Measurements from ENCODE around the gene CXADR. TPM values are rescaled to one million over a fixed set of nuclear protein-coding genes. Genes with fewer than 3 reads are reported as not detected.

CXADR gene
- total RNA-seq, 2 experiments from 2014 or later: 6.3 to 6.6 TPM

DNA sequence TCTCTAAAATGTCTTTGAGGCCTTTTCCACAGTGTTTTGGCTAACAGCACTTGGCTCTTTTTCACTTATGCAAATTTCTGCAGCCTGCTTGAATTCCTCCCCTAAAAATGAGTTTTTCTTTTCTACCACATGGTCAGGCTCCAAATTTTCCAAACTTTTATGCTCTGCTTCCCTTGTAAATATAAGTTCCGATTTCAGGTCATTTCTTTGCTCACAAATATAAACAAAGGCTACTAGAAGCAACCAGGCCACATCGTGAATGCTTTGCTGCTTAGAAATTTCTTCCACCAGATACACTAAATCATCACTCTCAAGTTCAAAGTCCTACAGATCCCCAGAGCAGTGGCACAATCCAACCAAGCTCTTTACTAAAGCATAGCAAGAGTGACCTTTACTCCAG, 128.0 kb downstream of the CXADR start:
- POLR2A ChIA-PET: no interaction called here
- CTCF ChIA-PET (ENCODE audit: unreplicated experiment): no interaction called here
- Histone ChIP-seq H3K4me1 (ENCODE audit: insufficient read depth, low read length, poor library complexity, severe bottlenecking) (no peaks in the 10 kb centered on the region), H3K79me2 (ENCODE audit: insufficient read depth, low read depth, low read length) (no peaks in the 10 kb centered on the region), H3K9me2 (ENCODE audit: insufficient read depth, low read length) (no peaks in the 10 kb centered on the region), H2AFZ (ENCODE audit: low read length) (no peak overlapping the region), H3K36me3 (ENCODE audit: insufficient read depth, low read length) (no peaks in the 10 kb centered on the region), H4K20me1 (ENCODE audit: insufficient read depth, low read length) (no peaks in the 10 kb centered on the region), H3K4me3 (ENCODE audit: low read depth, low read length, poor library complexity, severe bottlenecking) (no peak overlapping the region), H3K9me3 (ENCODE audit: low read length) (no peaks in the 10 kb centered on the region), H3K27ac (ENCODE audit: low read depth, low read length, poor library complexity, severe bottlenecking) (no peak overlapping the region), H3K4me2 (ENCODE audit: low read length) (no peak overlapping the region)
- BruUV-seq (replicated peaks): no TSS peak
- TF ChIP-seq CTCF (conservative IDR thresholded peaks at IDR 0.05; ENCODE audit: low read length): no peak
- no peak for TF ChIP-seq EZH2phosphoT487 (IDR thresholded peaks at IDR 0.05; ENCODE audit: borderline replicate concordance, low read depth, low read length)
- DNase-seq (ENCODE audit: low spot score): no peak
- intact Hi-C loops (cut with micrococcal nuclease; ENCODE audit: unreplicated experiment): no loop called here

Small RNA genes lying within 50 kb of the gene (small RNA-seq; reads per million reads assigned to genes)
- gene RF00019 (not detected), gene RN7SL163P (not detected), gene RPL39P40 (not detected)

Other genes starting within 250 kb of the CXADR start
- gene BTG3, start 99.9 kb downstream of the CXADR start, total RNA-seq (2014; rRNA removed; shearing (Covaris generic)): 28.1 and 28.8 TPM in 2 replicates
- 36.4 and 44.1 TPM in 2 replicates for gene BTG3, start 99.9 kb downstream of the CXADR start, total RNA-seq (2022)

All from OCI-LY7 (cell line).